Endothelial cell of umbilical vein (primary cell): ENCODE results near the gene GRAMD4. TPM values are rescaled to one million over a fixed set of nuclear protein-coding genes. Genes with fewer than 3 reads are reported as not detected.

ENCODE experiments used
- BruUV-seq: library from RNA; stranded (reverse); fragments of 400-500 nt; replicated peaks from 2 replicates; lab custom pipeline; 2021; lab: Mats Ljungman, UMichigan
- CTCF ChIA-PET: fragments of 300-600, 350-600 bp; sonication (Branson Sonifier 250); formaldehyde crosslinking; loops from one replicate; lab custom pipeline; 2021; ENCODE audit warnings: antibody characterized with exemption, inconsistent platforms; lab: Charles Lee
- POLR2A ChIA-PET: fragments of 300-600, 350-600 bp; sonication (Branson Sonifier 250); formaldehyde crosslinking; loops from one replicate; lab custom pipeline; 2021; ENCODE audit warnings: antibody characterized with exemption, inconsistent platforms; lab: Charles Lee
- DNase-seq: peaks from one replicate; pipeline ENCODE4 v3.0.0-alpha.2; 2011; ENCODE audit warnings: low read depth, low spot score
- FAIRE-seq: peaks from 2 replicates; lab custom pipeline; 2011; peaks lifted over from hg19 to GRCh38; lab: Jason Lieb, UNC
- H2AFZ ChIP-seq: 2 replicates; pipeline ENCODE4 v1.6.0; 2012; ENCODE audit warnings: low read depth, low read length, control low read depth, inconsistent platforms
- H3K27ac ChIP-seq: 2 replicates; pipeline ENCODE4 v1.5.1; 2011; ENCODE audit warnings: low read depth, mild to moderate bottlenecking, control low read depth, low read length, moderate library complexity; ENCODE audit not compliant: insufficient read depth
- H3K27me3 ChIP-seq, 2 experiments: 2 replicates each; pipeline versions ENCODE4 v1.6.0 to v1.6.1; 2011; ENCODE audit warnings: low read length in 2 of 2, mixed read lengths in 1 of 2; ENCODE audit not compliant: control insufficient read depth in 2 of 2, insufficient read depth in 2 of 2
- H3K36me3 ChIP-seq, 2 experiments: 2 replicates in 1 of 2; 3 replicates in 1 of 2; pipeline ENCODE4 v1.5.1; 2011; ENCODE audit warnings: low read length in 2 of 2, mild to moderate bottlenecking in 1 of 2, moderate library complexity in 1 of 2; ENCODE audit not compliant: control insufficient read depth in 2 of 2, insufficient read depth in 2 of 2; ENCODE audit errors: extremely low read depth in 1 of 2
- H3K4me1 ChIP-seq: 3 replicates; pipeline ENCODE4 v1.5.1; 2011; ENCODE audit warnings: mild to moderate bottlenecking, low read length; ENCODE audit not compliant: control insufficient read depth, insufficient read depth; ENCODE audit errors: extremely low read depth
- H3K4me2 ChIP-seq: 2 replicates; pipeline ENCODE4 v1.6.1; 2011; ENCODE audit warnings: low read length, control low read depth, mixed read lengths; ENCODE audit not compliant: insufficient read depth
- H3K4me3 ChIP-seq, 3 experiments: fragments of 200-600 bp in 1 of 3; sonication (generic), shearing (Covaris generic) in 1 of 3; replicated peaks in 1 of 3; 2 replicates each; pipeline ENCODE4 v1.5.1; 2011 to 2016; ENCODE audit warnings: control low read depth in 3 of 3, low read length in 3 of 3, mild to moderate bottlenecking in 2 of 3, inconsistent platforms in 1 of 3, low read depth in 1 of 3, moderate library complexity in 1 of 3; ENCODE audit not compliant: insufficient read depth in 1 of 3
- H3K79me2 ChIP-seq: 2 replicates; pipeline ENCODE4 v1.6.0; 2012; ENCODE audit warnings: low read length, inconsistent platforms; ENCODE audit not compliant: control insufficient read depth, insufficient read depth
- H3K9ac ChIP-seq: replicated peaks from 2 replicates; pipeline ENCODE3; 2011; ENCODE audit warnings: low read length, control low read depth; ENCODE audit not compliant: insufficient read depth; ENCODE audit errors: extremely low read depth
- H3K9me1 ChIP-seq: replicated peaks from 3 replicates; pipeline ENCODE4 v1.6.0; 2011; ENCODE audit warnings: mild to moderate bottlenecking, low read length; ENCODE audit not compliant: control insufficient read depth, insufficient read depth; ENCODE audit errors: extremely low read depth
- H3K9me3 ChIP-seq: replicated peaks from 2 replicates; pipeline ENCODE4 v1.5.1; 2012; ENCODE audit warnings: low read length, inconsistent platforms; ENCODE audit not compliant: control insufficient read depth, insufficient read depth
- H4K20me1 ChIP-seq: replicated peaks from 2 replicates; pipeline ENCODE3; 2011; ENCODE audit warnings: mild to moderate bottlenecking, low read length; ENCODE audit not compliant: control insufficient read depth, insufficient read depth; ENCODE audit errors: extremely low read depth
- CTCF ChIP-seq, 2 donors: IDR thresholded peaks; 1 replicate in 1 of 2; 2 replicates in 1 of 2; pipeline ENCODE4 v1.5.1; 2011; ENCODE audit warnings: low read length in 2 of 2, mild to moderate bottlenecking in 2 of 2, moderate library complexity in 2 of 2, control low read depth in 1 of 2, inconsistent platforms in 1 of 2, low read depth in 1 of 2; ENCODE audit not compliant: insufficient read depth in 1 of 2; ENCODE audit errors: extremely low read depth in 1 of 2
- EZH2 ChIP-seq: IDR thresholded peaks from 2 replicates; pipeline ENCODE4 v1.6.1; 2012; ENCODE audit warnings: borderline replicate concordance, low read depth, mild to moderate bottlenecking, moderate library complexity, low read length, inconsistent platforms; ENCODE audit not compliant: severe bottlenecking
- FOS ChIP-seq: IDR thresholded peaks from 2 replicates; pipeline ENCODE4 v1.6.1; 2011; ENCODE audit warnings: mild to moderate bottlenecking, low read length, moderate library complexity, borderline replicate concordance; ENCODE audit not compliant: insufficient read depth
- GATA2 ChIP-seq: IDR thresholded peaks from 2 replicates; pipeline ENCODE4 v1.7.0; 2011; ENCODE audit warnings: low read depth, mild to moderate bottlenecking, moderate library complexity, mixed read lengths, low read length; ENCODE audit not compliant: insufficient read length, insufficient read depth
- JUN ChIP-seq: IDR thresholded peaks from 2 replicates; pipeline ENCODE4 v1.6.1; 2011; ENCODE audit warnings: borderline replicate concordance, low read depth; ENCODE audit not compliant: insufficient read length, insufficient read depth
- MAX ChIP-seq: IDR thresholded peaks from 2 replicates; pipeline ENCODE4 v1.6.1; 2011; ENCODE audit not compliant: insufficient read depth, insufficient read length
- MYC ChIP-seq: IDR thresholded peaks from one replicate; pipeline ENCODE4 v1.6.1; 2011; ENCODE audit warnings: mild to moderate bottlenecking, low read depth, low read length
- POLR2A ChIP-seq: IDR thresholded peaks from 2 replicates; pipeline ENCODE4 v1.6.1; 2012; ENCODE audit warnings: low read depth, mild to moderate bottlenecking, control low read depth, low read length
- POLR2AphosphoS5 ChIP-seq: IDR thresholded peaks from 2 replicates; pipeline ENCODE4 v1.6.1; 2012; ENCODE audit warnings: low read depth, mild to moderate bottlenecking, control low read depth, low read length, moderate library complexity; ENCODE audit not compliant: insufficient read depth
- dilution Hi-C: fragments of 300-500 bp; cut with MboI; formaldehyde crosslinking; loops from one replicate; pipeline ENCODE4 v1.15.0; 2019; ENCODE audit warnings: low sequenced_read_pairs; ENCODE audit not compliant: extremely low pct_ligation_motif_present
- intact Hi-C: fragments of 100-400 bp; cut with micrococcal nuclease; formaldehyde crosslinking; loops from one replicate; pipeline ENCODE4 v1.10.0; 2022
- polyA plus RNA-seq, 4 experiments: library from polyadenylated mRNA; depleted of rRNA in 3 of 4; stranded (reverse) in 3 of 4; unstranded in 1 of 4; fragments of >200 nt; gene quantifications; 2 replicates each; pipeline versions ENCODE4 v1.2.1 to v1.2.3, GENCODE V29; 2011 to 2012; ENCODE audit warnings: missing spikeins in 1 of 4
- total RNA-seq: library from RNA; stranded (reverse); gene quantifications from 2 replicates; pipeline ENCODE4 v1.2.3, GENCODE V29; 2021

Gene GRAMD4
- total and polyA plus RNA-seq, 2 donors (not counting 3 experiments of a cell fraction or from before 2014, with no cell fraction given): 5.9 to 14.8 TPM

- H3K36me3 ChIP-seq: no peaks in the 10 kb centered on the region
- H3K9ac ChIP-seq: no peak overlapping the region
- H2AFZ ChIP-seq: no peak overlapping the region
- POLR2A ChIA-PET: no interaction called here
- H3K4me2 ChIP-seq: no peak overlapping the region
- CTCF ChIA-PET: no interaction called here
- no peak overlapping the region for H3K4me3 ChIP-seq
- DNase-seq (no peak), FAIRE-seq (no peak)
- H3K27me3 ChIP-seq: no peaks in the 10 kb centered on the region
- H4K20me1 ChIP-seq: no peaks in the 10 kb centered on the region
- intact Hi-C loops (no loop called here), dilution Hi-C loops (no loop called here)
- BruUV-seq: no TSS peak
- TF ChIP-seq FOS: no peak
- no peak for TF ChIP-seq EZH2
- TF ChIP-seq JUN: no peak
- TF ChIP-seq MAX: no peak
- TF ChIP-seq CTCF (IDR thresholded peaks at IDR 0.05; ENCODE audit: extremely low read depth in 1 of 2, insufficient read depth in 1 of 2, low read depth in 1 of 2, low read length in 2 of 2): no peak
- no peak for TF ChIP-seq MYC
- no peak for TF ChIP-seq POLR2A
- TF ChIP-seq GATA2: no peak
- no peak for TF ChIP-seq POLR2AphosphoS5
- no peaks in the 10 kb centered on the region for H3K79me2 ChIP-seq
- no peaks in the 10 kb centered on the region for H3K9me3 ChIP-seq
- peaks cover 13% of the 10 kb centered on the region for H3K4me1 ChIP-seq
- H3K9me1 ChIP-seq: no peaks in the 10 kb centered on the region
- H3K27ac ChIP-seq: no peak overlapping the region
Observed at GRCh38 chr22:46571642-46572250, 48.4 kb upstream of the GRAMD4 start.
